NCI-H524 treated with DMSO at 0.1 percent for 48 hours (cell line): Measurements from ENCODE around the gene PPTC7.
A peak's percentile ranks its signal among the peaks of the same experiment; 100 is the strongest.
"Not testable (repeated sequence)": the region's sequence is repeated elsewhere in the genome, so short reads cannot be mapped to it uniquely, and the experiment has no call there.

ENCODE experiments used
- DNase-seq: peaks from one replicate; lab custom pipeline; 2025; lab: John Stamatoyannopoulos, UW

PPTC7 gene

DNA sequence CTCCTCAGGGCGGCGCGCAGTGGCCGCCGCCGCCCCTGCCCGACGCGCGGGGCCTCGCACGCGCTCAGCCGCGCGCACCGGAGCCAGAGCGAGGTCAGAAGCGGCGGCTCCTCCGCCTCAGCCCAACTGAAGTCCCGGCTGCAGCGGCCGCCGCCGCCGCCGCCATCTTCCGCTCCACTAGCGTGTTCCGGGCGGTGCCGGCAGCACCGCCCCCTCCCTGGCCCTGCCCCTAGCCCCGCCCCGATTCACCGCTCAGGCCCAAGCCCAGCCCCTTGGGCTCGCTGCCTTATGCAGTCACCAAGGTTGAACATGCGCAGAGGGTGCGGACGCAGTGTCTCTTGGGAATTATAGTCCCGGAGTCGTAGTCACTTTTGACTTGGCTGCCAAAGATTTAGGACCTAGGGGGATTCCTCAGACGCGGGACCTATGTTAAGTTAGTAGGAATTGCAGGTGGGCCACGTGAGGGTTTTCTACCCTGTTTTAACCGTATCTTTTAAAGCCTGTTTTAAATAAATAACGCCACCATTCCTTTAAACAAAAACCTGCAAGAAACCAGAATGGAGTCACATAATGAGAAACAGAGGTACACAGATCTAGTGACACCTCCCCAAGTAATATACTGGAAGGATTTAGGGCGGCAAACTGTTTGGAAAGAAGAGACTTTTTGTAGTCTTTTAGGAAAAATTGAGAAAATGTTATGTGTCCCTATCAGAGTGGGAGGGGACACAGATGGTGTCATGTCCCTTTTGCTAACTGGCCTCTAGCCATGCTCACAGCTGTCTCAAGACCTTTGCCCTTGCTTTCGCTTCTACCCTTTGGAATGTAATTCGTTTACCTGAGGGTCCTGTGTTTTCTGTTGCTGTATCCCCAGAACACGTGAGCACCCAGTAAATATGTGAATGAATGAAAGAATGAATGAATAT, at the start of gene PPTC7:
PPTC7 (minus strand) TSS at position 182 of the 923 bp plus-strand sequence. CDS start 287 bp downstream, outside the sequence.
- DNase-seq, result peak; percentile 63

DNA sequence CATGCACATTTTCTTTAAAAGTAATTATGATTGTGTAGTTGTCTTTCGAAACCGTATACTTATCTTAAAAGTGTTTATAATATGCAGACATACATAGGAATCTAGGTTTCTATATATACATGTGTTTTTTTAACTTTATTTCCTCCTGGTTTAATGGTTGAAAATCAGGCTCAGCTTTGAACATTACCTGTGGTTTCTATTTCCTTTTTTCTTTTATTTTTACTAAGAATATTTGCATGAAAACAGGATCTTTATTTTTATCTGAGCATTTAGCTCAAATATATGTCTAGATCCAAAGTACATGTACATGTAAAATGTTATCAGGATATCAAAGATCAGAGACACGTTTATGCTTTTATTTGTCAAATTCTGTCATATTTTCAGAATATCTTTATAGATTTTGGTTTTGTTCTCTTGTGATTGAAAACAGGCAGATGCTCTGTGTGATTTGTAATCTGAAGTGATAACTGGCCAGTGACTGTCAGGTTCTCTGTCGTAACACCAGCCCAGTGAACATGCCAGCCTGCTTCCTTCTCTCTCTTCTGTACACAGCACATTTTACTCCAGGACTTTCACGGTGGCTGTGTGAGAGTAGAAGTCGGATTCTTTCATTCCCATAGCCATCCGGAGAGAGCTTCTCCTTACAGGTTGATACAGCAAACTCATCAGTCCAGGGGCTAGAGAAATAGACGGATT, 44.5 kb upstream of the PPTC7 start:
- no peak for DNase-seq

- no peak for DNase-seq
These were observed 39.5 kb upstream of the PPTC7 start for GRCh38 chr12:110622582-110622981.

- no peak for DNase-seq
These were observed 36.4 kb upstream of the PPTC7 start for GRCh38 chr12:110619534-110619953.

DNA sequence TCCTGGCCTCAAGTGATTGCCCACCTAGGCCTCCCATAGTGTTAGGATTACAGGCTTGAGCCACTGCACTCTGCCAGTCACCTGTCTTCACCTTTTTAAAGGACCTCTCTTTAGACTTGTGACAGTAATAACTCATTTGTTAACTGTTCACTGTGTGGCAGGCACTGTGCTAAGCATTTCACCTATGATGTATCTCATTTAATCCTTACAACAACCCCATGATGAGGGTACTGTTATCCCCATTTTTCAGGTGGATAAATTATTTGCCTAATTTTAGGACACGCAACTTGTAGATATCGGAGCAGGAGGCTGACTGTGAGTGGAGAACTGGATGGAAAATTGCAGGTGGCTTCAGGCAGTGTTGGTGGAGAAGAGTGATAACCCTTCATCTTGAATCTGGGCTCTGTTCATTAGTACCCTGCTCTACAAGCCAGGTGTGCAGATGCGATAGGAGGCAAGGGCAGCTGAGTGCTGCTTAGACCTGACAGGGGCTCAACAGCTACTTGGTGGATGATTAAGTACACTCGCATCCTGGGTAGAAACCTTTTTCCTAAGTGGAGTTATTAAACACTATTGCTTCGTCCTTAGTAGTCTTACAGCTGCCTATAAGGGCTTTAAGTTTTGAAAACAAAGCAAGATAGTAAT, 33.5 kb upstream of the PPTC7 start:
- no peak for DNase-seq

- DNase-seq, result no peak
These were observed 32.1 kb upstream of the PPTC7 start for GRCh38 chr12:110615171-110615570.

DNA sequence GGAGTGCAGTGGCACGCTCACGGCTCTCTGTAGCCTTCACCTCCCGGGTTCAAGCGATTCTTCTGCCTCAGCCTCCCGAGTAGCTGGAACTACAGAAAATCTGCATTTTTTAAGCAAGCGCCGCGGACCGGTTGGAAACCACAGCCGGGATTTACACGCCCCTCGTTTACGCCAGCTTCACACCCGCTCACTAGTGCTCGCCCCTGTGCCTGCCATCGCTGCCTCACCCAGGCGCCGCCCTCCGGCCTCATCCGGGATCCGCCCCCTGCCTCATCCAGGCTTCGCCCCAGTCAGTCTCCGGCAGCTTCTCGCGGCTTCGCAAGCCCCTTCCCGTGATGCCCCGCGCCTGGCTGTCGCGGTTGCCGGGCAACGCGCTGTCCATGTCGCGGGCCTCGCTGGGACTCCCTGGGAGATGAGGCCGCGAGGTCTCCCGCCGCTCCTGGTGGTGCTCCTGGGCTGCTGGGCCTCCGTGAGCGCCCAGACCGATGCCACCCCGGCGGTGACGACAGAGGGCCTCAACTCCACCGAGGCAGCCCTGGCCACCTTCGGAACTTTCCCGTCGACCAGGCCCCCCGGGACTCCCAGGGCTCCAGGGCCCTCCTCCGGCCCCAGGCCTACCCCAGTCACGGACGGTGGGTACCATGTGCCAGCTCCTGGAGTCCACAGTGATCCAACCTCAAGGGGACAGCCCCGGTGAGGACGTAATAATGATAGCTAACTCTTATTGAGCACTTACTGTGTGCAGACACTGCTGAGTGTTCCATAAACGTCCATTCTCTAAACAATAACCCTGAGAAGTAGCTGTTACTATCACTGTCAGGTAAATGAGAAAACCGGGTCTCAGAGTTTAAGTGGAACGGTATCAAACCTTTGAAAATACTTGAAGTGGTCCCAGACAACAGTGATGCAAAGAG, 30.9 kb upstream of the PPTC7 start, which contains the start of gene TCTN1:
TCTN1 (plus strand) TSS at position 359 of the 914 bp plus-strand sequence; CDS start at position 413, 54 bp downstream.
- DNase-seq, result peak; percentile 73

GRCh38 chr12:110613071-110613770, 30.1 kb upstream of the PPTC7 start:
- no peak for DNase-seq

DNA sequence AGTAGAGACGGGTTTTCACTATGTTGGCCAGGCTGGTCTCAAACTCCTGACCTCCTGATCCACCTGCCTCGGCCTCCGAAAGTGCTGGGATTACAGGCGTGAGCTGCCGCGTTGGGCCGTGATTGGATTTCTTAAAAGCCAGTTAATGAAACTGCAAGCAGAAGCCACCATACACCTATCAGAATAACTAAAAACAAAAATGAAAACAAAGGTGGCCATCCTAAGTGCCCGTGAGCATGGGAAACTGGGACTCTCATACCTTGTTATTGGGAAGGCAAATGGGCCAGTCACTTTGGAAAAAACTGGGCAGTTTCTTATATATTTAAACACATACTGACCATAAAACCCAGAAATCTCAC, 23.1 kb upstream of the PPTC7 start:
- no peak for DNase-seq

GRCh38 chr12:110602085-110602814, 19.1 kb upstream of the PPTC7 start:
- not testable (repeated sequence) for DNase-seq

DNA sequence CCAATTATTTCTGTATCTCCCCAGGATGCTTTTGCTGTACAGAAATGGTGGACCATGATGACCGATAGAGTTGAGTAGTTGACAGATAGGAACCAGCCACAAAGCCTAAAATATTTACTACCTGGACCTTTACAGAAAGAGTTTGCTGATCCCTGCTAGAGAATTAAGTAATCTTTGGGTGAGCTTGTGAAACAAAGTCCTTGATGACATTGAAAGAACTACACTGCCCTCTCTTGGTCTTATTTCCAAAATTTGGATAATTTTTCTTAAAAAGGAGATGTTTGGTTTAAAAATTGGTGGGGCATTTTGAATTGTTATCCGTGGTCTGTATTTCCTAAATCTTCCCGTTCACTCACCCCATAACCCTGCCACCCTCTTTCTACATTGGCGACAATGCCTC, 17.1 kb upstream of the PPTC7 start:
- no peak for DNase-seq

DNA sequence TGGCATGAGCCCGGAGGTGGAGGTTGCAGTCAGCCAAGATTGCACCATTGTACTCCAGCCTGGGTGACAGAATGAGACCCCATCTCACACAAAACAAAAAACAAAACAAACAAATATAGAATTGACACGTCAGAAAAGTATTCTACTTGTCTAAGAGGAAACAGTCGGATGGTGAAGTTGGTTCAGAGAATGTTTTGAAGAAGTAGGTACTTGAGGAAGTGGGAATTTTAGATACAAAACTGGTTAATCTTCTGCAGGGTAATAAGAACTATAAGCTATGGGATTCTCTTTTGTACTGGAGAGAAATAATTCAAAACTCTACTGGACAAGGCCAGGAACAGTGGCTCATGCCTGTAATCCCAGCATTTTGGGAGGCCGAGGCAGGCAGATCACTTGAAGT, 16.2 kb upstream of the PPTC7 start:
- no peak for DNase-seq

DNA sequence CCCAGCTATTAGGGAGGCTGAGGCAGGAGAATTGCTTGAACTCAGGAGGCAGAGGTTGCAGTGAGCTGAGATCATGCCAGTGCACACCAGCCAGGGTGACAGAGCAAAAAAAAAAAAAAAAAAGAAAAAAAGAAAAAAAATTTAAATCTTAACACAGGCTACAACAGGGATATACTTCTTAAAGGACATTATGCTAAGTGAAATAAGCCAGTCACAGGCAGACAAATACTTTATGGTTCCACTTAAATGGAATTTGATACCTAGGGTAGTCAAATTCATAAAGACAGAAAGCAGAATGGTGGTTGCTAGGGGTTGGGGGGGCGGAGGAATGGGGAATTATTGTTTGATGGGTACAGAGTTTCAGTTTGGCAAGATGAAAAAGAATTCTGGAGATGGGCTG, 14.8 kb upstream of the PPTC7 start:
- no peak for DNase-seq

- not testable (repeated sequence) for DNase-seq
These were observed 9.8 kb upstream of the PPTC7 start for GRCh38 chr12:110592919-110593318.

- no peak for DNase-seq
These were observed 9.0 kb upstream of the PPTC7 start for GRCh38 chr12:110592078-110592477.

GRCh38 chr12:110591451-110592051, 8.4 kb upstream of the PPTC7 start:
- no peak for DNase-seq

- no peak for DNase-seq
These were observed 7.7 kb upstream of the PPTC7 start for GRCh38 chr12:110590806-110591326.

GRCh38 chr12:110590059-110590458, 6.9 kb upstream of the PPTC7 start:
- DNase-seq, result no peak

DNA sequence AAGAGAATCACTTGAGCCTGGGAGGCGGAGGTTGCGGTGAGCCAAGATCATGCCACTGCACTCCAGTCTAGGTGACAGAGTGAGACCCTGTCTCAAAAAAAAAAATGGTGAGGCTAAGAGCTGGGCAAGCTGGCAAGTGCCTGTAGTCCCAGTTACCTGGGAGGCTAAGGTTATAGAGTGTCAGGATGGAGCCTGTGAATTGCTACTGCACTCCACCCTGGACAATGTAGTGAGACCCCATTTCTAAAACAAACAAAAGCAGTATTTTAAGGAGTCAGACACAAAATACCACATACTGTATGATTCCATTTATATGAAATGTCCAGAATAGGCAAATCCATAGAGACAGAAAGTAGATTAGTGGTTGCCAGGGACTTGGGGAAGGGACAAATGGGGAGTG, 4.0 kb upstream of the PPTC7 start:
- not testable (repeated sequence) for DNase-seq
